22Rv1 (cell line): ENCODE measurements around the gene PTPRR.
A peak's percentile ranks its signal among the peaks of the same experiment; 100 is the strongest.

Source experiments
- H3K27ac ChIP-seq: fragments of 450-650 bp; 2 replicates; pipeline ENCODE4 v1.5.1; 2017
- ZFX ChIP-seq: fragments of 450-650 bp; IDR thresholded peaks from 2 replicates; pipeline ENCODE4 v1.6.1; 2017; ENCODE audit warnings: antibody characterized with exemption, borderline replicate concordance
- TF ChIP-seq, protein P1 (sequence below): fragments of 450-650 bp; IDR thresholded peaks from 2 replicates; pipeline ENCODE4 v1.5.1; 2017; ENCODE audit warnings: mild to moderate bottlenecking

The PTPRR gene

DNA sequence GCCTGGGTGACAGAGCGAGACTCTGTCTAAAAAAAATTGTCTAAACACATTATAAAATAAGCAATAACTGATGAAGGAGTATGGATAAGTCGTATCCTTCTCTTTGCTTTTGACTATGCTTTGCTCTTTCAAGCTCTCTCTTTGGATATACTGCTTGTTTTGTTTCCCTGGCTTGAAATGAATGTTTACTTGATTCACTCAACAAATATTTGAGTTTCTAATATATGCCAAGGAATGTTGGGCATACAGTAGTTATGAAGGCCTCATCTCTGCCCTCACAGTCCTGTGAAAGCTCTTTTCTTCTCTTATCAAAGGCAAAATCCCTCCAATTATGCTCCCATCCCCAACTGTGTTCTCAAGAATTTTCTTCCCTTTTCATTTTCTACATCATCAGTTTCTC lies 123.5 kb downstream of the PTPRR start:
- no peak for TF ChIP-seq ZFX
- TF ChIP-seq, protein P1, sequence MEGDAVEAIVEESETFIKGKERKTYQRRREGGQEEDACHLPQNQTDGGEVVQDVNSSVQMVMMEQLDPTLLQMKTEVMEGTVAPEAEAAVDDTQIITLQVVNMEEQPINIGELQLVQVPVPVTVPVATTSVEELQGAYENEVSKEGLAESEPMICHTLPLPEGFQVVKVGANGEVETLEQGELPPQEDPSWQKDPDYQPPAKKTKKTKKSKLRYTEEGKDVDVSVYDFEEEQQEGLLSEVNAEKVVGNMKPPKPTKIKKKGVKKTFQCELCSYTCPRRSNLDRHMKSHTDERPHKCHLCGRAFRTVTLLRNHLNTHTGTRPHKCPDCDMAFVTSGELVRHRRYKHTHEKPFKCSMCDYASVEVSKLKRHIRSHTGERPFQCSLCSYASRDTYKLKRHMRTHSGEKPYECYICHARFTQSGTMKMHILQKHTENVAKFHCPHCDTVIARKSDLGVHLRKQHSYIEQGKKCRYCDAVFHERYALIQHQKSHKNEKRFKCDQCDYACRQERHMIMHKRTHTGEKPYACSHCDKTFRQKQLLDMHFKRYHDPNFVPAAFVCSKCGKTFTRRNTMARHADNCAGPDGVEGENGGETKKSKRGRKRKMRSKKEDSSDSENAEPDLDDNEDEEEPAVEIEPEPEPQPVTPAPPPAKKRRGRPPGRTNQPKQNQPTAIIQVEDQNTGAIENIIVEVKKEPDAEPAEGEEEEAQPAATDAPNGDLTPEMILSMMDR = no peak

DNA sequence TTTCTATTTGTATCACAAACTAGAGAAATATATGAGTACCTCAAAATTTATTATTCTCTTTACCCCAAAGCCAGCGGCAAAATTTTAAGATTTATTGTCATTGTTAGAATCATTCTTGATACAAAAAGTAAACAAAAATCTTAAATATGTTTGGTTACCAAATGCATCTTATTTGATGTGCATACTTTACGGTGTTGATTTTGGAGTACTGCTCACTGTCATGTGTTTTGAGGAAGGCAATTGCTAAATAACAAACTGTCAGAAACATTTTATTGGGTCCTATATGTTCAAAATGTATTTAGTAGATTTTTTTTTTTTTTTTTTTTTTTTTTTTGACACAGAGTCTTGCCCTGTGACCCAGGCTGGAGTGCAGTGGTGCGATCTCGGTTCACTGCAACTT lies 124.9 kb downstream of the PTPRR start:
- TF ChIP-seq, protein P1 = no peak
- TF ChIP-seq ZFX = no peak

More for the DNA sequence above, 123.5 kb downstream of the PTPRR start:
- peak overlapping the region; percentile 88 for H3K27ac ChIP-seq

DNA sequence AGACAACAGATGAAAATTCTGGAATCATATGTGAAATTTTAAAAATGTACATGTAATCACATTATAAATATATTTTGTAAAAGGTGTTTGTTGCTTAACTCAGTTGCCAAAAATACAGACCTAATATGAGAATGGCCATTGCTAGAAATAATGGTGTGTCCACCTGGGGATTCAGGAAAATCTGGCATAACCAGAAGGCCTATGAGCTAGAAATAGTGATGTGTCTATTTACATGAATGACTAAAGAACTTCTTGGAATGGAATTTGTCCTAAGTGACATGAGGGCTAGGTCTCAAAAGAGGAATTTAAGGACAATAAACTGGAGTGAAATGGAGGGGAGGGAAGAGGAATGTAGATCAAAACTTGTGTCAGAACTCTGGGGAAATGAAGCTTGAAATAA lies 126.4 kb downstream of the PTPRR start:
- H3K27ac ChIP-seq = peak overlapping the region; percentile 88
- TF ChIP-seq, protein P1 = no peak
- TF ChIP-seq ZFX = no peak

More for the DNA sequence above, 124.9 kb downstream of the PTPRR start:
- H3K27ac ChIP-seq = peak overlapping the region; percentile 88

DNA sequence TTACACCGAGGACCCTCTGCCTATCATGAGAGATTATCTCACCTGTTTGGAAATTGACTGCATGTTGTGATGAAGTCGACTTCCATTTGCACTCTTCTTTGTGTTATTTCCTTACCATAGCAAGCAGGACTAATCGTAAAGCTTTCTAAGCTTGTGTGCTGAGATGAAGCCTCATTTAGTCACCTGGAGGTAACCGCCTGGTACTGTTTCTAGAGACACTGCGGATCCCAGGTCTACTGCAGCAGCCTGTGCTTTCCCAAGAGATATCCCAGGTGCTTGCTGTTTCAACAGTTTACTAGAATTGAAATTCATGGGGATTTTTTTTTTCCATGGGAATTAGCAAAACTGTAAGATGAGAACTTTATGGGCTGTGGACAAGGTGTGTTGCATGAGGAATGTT lies 131.8 kb downstream of the PTPRR start:
- TF ChIP-seq, protein P1 = no peak
- no peak for TF ChIP-seq ZFX

DNA sequence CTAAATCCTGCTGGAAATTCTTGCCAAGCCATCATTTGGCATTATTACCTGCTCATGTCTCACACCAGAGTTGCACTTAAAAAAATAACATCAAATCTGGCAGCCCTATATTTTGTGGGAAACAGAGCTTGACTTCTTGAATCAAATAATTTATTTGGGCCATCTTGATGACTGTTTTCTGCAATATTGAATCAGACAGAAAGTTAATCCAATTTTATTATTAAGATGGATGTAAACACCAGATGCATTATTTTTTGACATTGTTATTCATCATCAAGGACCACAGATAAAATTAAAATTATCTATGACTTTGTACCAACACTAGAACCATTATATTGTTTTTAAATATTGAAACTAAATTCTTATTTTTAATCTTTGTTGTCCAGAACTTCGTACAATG lies 132.9 kb downstream of the PTPRR start:
- H3K27ac ChIP-seq = no peak overlapping the region
- no peak for TF ChIP-seq ZFX
- TF ChIP-seq, protein P1 = no peak

More for the DNA sequence above, 131.8 kb downstream of the PTPRR start:
- no peak overlapping the region for H3K27ac ChIP-seq

DNA sequence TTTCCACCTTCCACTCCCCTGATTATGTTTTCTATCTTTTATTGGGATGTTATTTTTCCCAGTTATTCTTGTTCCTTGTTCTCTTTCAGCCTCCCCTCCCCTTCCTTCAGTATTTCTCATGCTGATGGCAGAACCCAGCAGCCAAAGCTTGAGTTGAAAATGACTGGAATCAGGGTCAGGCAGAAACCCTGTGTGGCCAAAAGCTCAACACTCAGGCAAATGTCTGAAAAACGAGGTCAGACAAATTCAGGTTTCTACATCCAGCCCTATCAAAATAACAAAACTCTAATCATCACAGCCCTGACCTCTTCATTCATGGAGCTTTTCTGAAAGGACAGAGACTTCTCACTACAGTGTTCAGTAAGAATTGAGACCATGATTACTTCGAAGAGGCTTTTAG lies 134.6 kb downstream of the PTPRR start:
- no peak overlapping the region for H3K27ac ChIP-seq
- no peak for TF ChIP-seq ZFX
- TF ChIP-seq, protein P1 = no peak

DNA sequence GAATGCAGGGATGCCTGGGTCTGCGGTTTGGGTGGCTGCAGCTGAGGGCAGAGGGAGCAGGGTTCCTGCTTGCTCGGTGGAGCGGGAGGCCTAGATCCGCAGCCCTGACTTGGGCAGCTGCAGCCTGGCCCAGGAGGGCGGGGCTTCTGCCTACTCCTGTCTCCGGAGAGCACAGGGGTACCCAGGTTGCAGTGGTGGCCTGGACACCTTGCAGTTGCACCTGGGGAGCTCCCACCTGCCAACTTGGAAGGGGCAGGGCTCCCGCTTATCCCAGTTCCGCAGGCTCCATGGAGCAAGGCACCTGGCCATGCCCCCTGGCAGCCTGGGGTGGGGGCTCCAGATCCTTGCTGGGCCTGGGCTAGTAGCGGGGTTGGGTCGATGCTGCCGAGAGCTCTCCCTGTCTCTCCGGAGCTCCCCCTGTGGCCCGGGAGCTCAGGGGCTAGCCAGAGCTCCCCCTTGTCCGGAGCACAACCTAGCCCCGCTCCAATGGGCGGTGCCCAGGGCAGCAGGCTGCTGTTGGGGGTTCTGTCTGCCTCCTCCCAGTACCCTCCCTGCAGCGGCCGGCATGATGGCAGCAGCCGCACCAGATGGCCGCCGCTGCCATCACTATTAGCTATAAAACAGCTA lies 136.4 kb downstream of the PTPRR start:
- TF ChIP-seq, protein P1 = no peak
- no peak for TF ChIP-seq ZFX
- H3K27ac ChIP-seq = no peak overlapping the region
